ENCODE data around the gene C17orf114.
"Not testable (repeated sequence)": the region's sequence is repeated elsewhere in the genome, so short reads cannot be mapped to it uniquely, and the experiment has no call there.

The C17orf114 gene

DNA sequence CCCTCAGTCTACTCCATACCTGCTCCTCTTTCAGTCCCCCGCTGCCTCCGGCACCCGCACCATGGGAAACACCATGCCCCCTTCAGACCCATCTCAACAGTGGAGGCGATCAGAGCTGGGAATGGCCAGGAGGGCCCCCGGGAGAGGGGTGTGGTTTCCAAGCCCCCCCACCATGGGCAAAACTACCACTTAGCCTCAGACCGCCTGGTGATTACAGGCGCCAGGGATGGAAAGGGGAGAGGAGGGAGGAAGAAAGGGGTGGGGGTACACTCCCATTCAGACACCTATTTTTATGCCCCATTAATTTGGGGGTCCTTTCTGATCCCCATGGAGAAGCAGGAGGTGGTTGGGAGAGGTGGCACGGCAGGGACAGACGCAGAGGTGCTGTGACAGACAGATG lies at the start of gene C17orf114:
Gene C17orf114 (minus strand): TSS at position 101 of the 400 bp plus-strand sequence.
- no peak for DNase-seq (ENCODE audit: low read depth in 2 of 2, low spot score in 1 of 2)

DNA sequence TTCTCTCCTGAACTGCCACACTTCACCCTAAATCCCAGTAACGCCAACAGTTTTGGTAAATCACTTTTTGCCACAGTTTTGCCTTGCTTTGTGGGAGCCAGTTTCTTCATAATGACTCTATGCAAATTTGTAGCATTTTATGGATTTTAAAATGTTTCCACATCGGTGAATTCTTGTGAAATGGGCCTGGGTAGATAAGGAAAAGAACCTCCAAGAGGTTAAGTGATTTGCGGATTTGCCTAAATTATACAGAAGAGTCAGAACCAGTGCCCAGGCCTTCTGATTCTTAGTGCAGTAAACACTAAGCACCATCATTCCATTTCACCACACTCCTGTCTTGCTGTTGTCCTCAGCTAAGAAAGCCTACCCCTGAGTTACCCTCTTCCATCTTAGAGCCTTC lies 49.0 kb upstream of the C17orf114 start:
- DNase-seq (ENCODE audit: low read depth in 2 of 2, low spot score in 1 of 2): no peak

DNA sequence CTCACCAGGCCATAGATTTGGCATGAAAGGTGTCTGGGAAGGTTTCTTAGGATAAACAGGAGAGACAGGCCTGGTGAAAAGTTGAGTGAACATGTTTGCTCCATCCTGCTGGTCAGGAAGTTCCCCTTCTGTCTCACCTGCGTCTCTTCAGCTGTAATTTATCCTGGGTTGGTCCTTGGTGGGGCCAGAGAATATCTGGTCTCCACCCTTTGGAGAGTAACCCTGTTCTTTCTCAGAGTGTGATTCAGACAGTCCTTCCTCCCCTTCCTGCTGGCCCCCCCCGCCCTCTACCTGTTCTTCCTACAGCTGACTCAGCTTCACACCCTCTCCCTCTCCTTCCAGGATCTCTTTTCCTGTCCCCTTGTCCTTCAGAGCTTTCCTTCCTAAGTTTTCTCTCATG lies 48.1 kb upstream of the C17orf114 start:
- DNase-seq (ENCODE audit: low read depth in 2 of 2, low spot score in 1 of 2): no peak

DNA sequence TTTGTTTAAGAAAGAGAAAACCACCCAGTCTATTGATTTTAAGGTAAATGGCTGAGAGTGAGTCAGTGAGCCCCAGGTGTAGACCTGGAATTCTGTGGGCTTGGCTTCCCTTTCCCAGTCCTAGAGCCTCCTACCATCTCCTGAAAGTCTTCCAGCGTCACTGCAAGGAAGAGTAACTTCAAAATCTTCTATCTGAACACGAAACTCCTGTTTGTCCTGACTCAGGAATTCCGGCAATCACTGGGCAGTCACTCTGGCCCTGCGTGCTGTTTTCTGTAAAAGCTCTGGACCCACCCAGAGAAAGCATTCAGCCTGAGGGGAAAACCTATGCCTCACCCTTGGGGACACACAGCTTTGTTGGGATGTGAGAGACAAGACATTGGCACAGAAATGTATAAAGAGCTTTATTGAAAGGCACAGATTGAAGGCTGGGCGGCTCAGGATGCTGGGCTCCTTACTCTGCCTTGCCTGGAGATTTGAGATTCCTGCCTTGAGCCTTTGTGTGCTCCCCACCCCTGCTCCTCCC lies 46.9 kb upstream of the C17orf114 start:
- DNase-seq (ENCODE audit: low read depth in 2 of 2, low spot score in 1 of 2): no peak

DNA sequence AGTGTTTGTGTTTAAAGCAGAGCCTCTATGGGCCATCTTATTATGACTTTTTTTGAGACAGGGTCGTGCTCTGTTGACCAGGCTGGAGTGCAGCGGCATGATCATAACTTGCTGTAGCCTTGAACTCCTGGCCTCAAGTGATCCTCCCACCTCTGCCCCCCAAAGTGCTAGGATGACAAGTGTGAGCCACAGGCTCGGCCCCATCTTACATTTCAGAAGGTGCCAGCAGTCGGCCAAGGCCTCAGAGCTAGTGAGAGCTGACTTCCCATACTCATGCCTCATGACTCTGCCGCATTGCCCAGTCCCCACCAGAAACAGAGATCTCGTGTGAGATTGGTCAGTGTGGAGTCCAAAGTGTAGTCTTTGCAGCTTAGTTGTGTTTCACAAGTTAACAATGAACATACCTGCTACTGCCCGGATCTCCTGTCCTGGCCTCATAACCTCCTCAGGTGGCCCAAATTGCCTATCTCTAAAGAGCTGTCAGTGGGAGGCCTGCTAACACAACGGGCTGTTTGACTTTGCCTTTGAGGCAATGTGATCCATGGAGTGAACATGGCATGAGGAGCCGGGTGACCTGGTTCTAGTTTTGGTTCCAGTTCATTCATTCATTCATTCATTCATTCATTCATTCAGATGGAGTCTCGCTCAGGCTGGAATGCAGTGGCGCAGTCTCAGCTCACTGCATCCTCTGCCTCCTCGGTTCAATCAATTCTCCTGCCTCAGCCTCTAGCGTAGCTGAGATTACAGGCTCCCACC lies 44.7 kb upstream of the C17orf114 start:
- no peak for DNase-seq (ENCODE audit: low read depth in 2 of 2, low spot score in 1 of 2)

DNA sequence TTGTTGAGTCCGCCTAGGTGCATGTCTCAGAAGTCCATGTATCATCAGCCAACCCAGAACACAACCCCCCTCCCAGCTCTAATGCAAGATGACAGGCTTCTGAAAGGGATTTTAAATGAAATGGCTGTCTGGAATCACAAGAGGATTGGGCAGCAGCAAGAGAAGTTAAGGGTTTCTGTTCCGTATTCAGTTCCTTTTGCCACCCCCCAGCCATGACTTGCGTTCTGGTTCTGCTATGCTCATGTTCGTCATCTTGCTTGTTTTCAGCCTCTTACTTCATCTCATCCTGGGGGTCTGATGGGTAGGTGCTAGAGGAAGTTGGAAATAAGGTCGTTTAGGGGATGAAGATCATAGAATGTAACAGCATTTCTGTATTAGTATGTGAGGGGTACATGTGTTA lies 43.0 kb upstream of the C17orf114 start:
- DNase-seq (ENCODE audit: low read depth in 2 of 2, low spot score in 1 of 2): no peak

DNA sequence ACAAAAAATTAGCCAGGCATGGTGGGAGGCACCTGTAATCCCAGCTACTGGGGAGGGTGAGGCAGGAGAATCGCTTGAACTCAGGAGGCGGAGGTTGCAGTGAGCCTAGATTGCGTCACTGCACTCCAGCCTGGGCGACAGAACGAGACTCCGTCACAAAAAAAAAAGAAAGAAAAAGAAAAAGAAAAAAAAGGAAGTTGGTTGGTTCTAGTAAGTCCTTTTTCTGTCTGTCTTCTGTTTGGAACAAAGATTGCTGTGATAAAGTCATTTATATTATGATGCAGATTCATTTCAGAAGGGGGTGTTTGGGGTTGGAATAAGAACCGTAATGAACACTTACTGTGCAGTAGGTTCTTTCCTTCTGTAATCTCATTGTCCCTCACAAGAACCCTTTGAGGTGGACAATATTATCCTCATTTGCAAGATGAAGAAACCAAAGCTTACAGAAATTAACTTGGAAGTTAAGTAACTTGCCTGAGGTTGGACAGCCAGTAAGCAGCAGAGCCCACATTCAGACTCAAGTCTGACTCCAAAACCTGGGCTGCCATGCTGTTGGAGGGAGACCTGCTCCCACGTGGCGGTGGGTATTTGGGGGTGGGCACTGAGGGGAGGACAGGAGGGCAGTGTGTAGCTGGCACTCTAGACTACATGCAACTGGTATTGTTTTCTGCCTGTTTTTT lies 41.3 kb upstream of the C17orf114 start:
- DNase-seq (ENCODE audit: low read depth in 2 of 2, low spot score in 1 of 2): no peak

DNA sequence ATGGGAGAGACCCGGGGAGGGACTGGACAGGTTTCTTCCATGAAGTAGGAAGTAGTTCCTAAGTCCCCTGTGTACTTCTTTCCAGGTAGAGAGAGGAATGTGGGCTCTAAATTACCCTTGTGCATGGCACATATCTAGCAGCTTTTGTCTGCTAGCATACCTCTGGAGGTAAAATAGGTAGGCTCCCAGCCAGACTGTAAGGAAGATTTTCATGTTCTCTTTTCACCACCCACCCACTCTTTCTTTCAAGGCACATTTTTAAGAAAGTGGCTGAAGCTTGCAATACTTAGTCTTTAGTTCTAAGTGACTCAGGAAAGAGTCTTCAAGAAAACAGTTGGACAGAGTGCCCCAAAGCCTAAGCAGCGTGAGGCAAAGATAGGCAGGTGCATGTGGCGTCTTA lies 40.2 kb upstream of the C17orf114 start:
- DNase-seq (ENCODE audit: low read depth in 2 of 2, low spot score in 1 of 2): no peak

DNA sequence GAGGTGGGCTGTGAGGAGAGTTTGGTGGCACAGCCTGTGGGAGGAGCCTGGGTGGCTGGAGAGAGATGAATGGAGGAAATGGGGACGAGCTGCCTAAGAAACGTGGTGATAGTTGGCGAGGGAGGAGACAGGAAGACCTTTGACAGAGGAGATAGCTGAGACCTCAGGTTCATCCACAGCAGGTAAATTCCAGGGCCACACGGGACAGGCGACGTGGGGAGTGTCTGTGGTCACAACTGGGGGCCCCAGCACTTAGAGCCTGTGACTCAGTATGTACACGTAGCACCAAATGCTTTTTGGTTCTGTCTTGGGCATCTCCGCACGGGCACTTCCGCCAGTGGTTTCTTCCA lies 38.7 kb upstream of the C17orf114 start:
- no peak for DNase-seq (ENCODE audit: low read depth in 2 of 2, low spot score in 1 of 2)

DNA sequence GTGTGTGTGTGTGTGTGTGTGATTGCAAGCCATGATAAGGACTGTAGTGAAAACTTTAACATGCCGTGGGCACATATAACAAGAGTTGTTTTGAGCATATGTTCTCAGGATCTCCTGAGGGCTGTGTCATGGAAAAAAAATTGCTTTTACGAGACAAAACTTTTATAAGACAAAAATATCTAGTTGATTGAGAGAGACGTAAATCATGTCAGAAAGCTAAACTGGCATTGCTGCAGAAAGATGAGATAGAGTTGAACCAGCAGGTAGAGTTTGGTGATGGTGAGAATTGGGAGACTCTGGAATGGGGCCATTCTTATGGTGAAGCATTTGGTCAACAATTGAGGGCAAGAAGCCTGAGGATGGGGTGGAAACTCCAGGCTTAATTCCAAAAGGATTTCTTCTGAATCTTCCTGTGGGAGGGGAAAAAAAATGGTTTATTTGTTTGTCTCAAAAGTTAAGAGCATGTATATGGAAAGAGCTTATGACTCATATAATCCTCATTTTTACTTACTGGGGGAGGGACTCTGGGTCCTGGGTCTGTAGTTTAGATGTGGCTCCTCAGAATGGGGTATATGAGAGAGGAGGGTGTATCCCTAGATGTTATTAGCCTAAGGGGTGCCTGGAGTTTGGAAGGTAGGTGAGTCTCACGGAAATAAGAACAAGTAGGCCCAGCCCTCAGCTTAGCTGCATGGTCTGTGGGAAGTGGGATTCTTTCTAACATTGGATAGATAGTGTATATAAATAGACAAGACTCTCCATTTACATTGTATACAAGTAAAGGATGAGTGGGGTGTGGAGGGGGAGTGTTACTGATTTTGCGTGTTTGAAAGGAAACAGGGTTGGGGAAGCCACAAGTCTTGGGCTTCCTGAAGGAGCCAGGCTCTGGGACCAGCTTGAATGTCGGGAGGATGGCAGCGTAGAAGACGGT lies 38.1 kb upstream of the C17orf114 start:
- DNase-seq (ENCODE audit: low read depth in 2 of 2, low spot score in 1 of 2): no peak

DNA sequence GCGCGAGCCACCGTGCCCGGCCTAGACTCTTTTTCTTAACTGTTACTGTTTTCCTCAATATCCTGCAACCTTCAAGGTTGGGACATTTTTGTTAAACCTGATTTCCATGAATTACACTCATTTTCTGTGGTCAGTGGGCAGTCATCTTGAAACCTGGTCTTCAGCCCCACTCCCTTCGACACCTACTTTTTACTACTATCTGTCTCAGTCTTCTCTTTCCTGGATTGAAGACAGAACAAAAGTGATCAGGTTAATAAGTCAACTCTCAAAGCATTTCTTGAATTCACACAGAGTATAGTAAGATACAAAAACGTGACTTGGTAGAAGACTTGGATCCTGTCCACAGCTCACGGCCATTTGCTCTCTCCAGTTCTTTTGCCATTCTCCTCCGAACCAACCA lies 37.1 kb upstream of the C17orf114 start:
- no peak for DNase-seq (ENCODE audit: low read depth in 2 of 2, low spot score in 1 of 2)

DNA sequence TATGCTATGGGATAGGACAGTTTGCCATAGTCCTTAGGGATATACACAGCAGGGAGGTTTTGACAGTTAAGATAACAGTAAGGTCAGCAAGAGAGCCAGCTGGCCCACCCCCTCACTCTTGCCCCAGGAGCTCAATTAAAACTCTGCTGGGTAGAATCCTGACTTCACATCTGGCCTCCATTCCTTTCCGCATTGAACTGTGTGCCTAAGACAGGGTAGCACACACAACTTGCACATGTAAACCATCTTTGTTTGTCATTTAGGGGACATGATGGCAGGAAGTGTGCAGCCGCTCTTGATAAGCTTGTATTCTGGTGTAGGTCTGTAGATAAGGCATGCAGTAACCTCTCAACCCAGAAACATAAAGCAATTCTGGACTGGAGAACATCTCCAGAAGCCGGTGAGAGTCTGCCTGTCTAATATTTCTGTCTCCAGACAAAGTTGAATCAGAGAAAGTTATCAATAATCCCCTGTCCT lies 36.2 kb upstream of the C17orf114 start:
- DNase-seq (ENCODE audit: low read depth in 2 of 2, low spot score in 1 of 2): no peak

DNA sequence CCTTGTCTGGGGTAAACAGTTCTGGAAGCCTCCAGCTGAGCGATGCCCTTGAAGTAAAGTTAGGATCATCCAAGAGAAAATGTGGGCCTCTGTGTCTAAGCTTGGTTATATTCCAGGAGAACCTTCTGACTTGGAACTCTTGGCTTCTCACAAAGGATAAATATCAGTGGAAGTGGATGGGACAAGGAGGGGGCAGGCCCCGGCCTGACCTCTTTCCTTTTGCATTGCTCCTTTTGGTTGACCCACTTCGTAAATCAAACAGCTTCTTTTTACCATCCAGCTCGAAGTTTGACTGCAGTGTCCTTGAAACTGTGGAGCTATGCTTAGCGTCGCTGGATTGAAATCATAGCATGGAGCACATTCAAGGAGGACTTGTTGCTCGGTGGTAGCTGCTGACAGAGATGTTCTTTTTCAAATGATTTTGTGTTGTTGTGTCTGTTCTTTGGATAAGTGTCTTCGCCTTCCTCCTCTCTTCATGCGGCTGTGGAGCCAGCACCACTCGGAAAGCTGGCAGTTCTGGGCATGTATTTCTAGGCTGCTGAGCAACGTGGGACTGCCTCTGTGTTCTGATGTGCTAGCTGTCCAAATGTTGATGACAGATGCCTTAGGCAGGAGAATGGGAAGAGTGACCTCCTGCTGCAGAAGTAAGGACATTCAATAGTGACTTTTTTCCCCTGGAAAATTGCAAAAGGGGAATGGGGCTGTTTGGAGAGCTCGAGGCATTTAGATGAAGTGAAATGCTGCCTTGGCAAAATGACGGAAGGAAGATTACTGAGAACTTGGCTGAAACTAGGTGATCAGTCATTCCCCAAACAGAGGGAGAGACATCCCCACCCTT lies 35.6 kb upstream of the C17orf114 start:
- DNase-seq (ENCODE audit: low read depth in 2 of 2, low spot score in 1 of 2): no peak

DNA sequence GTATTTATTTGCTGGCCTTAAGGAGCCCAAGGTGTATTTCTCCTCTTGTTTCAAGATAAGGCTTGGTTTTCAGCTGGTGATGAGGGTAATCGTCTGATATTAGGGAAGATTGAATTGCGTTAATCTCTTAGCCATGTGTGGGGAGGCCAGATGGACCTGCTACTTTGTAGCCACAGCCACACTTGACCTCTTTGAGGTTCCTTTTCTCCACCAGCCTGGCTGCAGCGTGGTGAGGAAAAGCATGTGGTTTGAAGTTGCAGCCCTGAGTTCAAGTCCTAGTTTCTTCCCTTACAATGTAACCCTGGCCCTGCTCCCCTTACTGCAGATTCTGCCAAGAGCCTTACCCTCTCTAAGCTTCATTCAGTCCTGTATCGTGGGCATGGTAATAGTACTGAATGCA lies 34.1 kb upstream of the C17orf114 start:
- no peak for DNase-seq (ENCODE audit: low read depth in 2 of 2, low spot score in 1 of 2)

DNA sequence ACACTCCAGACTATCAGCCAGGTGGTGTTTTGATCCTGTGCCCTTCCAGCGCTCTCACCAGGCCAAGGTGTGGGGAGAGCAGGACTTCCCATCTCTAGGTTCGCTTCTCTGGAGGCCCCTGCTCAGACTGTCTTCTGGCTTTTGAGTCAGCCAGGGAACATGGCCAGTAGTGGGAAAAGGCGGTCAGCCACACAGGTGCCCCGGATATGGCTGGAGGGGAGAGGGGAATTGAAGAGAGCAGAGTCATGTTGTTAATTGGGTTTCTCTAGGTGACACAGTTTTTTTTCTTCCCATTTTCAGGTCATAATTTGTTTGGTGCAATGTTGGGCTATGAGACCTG lies 32.5 kb upstream of the C17orf114 start:
- no peak for DNase-seq (ENCODE audit: low read depth in 2 of 2, low spot score in 1 of 2)

DNA sequence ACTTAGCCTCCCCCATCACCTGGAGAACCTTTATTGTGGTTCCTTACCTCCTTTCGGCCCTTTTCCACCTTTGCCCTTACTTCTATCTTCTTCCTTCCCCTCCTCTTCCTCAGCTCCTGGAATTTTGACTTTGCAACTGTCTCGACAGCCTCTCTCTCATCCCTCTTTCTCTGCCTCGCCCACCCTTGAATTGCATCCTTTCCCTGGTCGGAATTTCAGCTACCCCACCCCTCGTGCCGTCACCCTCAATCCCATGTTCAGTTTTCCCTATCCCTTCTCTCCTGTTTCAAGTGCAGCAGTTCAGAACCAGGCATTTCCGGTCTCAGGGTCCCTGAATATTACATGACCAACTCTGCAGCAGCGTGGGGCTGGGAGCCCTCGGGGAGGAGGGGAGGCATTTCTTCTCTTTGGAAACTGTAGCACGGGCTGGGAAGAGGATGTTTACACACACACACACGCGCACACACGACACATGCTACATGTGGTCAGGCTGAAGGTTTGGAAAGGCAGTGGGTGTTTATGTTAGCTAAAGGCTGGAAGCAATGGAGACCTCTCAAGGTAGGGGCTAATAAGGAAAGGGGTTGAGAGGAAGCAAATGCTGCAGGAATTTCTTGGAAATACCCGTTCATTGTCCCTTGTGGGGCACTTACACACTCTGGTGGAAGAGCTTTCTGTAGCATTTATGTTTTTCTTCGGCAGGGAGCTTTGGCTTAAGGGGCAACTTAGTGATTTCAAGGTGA lies 32.0 kb upstream of the C17orf114 start:
- no peak for DNase-seq (ENCODE audit: low read depth in 2 of 2, low spot score in 1 of 2)

DNA sequence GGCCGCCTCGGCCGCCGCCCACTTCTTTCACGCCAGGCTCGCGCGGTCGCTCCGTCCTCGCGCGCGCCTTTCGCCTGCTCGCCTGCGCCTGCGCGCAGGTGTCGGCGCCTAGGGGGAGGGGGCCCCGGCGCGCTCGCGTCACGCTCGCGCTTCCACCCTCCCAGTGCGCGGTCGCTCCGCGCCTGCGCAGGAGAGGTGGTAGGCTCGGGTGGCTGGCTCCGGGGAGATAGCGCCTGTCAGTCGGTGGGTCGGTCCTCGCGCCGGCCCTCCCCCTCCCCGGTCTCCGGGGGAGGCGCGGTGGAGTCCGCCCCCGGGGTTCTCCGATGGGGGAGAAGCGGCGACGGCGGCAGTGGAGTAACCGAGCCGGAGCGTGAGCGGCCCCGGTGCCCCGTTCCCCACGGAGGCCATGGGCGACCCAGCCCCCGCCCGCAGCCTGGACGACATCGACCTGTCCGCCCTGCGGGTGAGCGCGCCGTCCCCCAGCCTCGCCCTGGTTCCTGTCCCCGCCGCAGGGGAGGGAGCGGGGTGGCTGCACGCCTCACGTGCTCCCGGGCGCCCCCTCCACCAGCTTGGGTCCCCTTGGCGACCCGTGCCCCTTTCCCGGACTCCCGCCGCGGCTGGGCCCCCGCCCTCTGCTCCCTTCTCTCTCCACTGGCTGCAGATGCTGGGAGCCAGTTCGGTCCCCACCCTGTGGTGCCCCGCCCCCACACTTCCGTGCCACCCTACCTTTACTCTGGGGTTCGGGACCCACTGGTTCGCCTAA lies 31.2 kb upstream of the C17orf114 start, which contains the start of gene MINK1:
Gene MINK1 (plus strand): TSS at position 163 of the 763 bp plus-strand sequence. CDS start 244 bp downstream, at position 407.
- peak; percentile 54 to 79 for DNase-seq (ENCODE audit: low read depth in 2 of 2, low spot score in 1 of 2)

DNA sequence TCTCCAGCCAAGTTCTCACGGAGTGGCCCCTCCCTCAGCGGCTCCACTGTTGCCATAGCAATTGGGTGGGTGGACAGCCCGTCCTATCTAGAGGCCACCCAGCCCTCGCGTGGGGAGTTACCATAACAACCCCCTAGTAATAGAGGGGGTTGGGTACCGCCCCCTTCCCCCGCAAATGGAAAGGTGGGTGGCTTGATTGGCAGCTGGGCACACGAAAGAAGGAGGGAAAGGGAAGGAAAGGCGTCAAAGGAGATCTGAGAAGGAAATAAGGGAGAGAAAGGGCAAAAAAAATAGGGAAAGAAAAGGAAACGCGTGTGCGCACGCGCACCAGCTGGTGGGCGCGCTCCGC lies 30.7 kb upstream of the C17orf114 start:
- DNase-seq (ENCODE audit: low read depth in 2 of 2, low spot score in 1 of 2): not testable (repeated sequence)

DNA sequence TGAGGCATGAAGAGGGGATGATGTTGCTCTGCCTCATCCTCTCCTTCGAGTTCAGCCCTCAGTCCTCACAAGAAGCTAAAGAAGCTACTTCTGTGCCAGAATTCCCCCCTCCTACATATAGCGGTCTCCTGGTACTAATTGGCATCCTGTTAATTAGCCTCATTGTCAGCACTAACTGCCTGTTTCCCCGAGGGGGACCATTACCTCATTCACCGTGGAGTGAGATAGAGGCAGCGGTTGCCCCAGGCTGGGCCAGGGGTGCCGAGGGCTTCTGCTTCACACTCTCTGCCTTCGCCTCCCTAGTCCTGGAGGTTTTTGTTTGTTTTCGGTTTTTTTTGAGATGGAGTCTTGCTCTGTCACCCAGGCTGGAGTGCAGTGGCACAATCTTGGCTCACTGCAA lies 25.3 kb upstream of the C17orf114 start:
- no peak for DNase-seq (ENCODE audit: low read depth in 2 of 2, low spot score in 1 of 2)
